WTC11 (cell line): ENCODE results near the gene PLCG1. TPM values are rescaled to one million over a fixed set of nuclear protein-coding genes. Genes with fewer than 3 reads are reported as not detected.
A peak's percentile ranks its signal among the peaks of the same experiment; 100 is the strongest.

Experiments used
- ATAC-seq: fragments of 200-7000 bp; cut with Tn5 transposase; 2 replicates; pipeline ENCODE4 v1.10.0; 2021; ENCODE audit warnings: mild to moderate bottlenecking, moderate library complexity
- CTCF ChIA-PET: fragments of 300-600 bp; sonication (Branson Sonifier 250); formaldehyde crosslinking; loops from one replicate; lab custom pipeline; 2021; ENCODE audit warnings: antibody characterized with exemption; lab: Charles Lee
- POLR2A ChIA-PET: fragments of 350-600 bp; sonication (Branson Sonifier 250); formaldehyde crosslinking; loops from one replicate; lab custom pipeline; 2021; ENCODE audit warnings: antibody characterized with exemption; lab: Charles Lee
- DNase-seq: peaks from one replicate; pipeline ENCODE4 v3.0.0; 2021; ENCODE audit warnings: low spot score
- H3K27ac Mint-ChIP-seq: 2 replicates; pipeline ENCODE4 v1.8.0; 2021; ENCODE audit warnings: mixed read lengths
- H3K27me3 Mint-ChIP-seq: 2 replicates; pipeline ENCODE4 v1.8.0; 2021; ENCODE audit warnings: low read depth, mild to moderate bottlenecking, moderate library complexity, mixed read lengths
- H3K36me3 Mint-ChIP-seq: 2 replicates; pipeline ENCODE4 v1.8.0; 2021; ENCODE audit warnings: mixed read lengths
- H3K4me1 Mint-ChIP-seq: 2 replicates; pipeline ENCODE4 v1.8.0; 2022; ENCODE audit warnings: mixed read lengths
- H3K4me3 Mint-ChIP-seq: 2 replicates; pipeline ENCODE4 v1.8.0; 2021; ENCODE audit warnings: mild to moderate bottlenecking, moderate library complexity, mixed read lengths
- H3K9me3 Mint-ChIP-seq: 2 replicates; pipeline ENCODE4 v1.8.0; 2021; ENCODE audit warnings: mixed read lengths
- CTCF ChIP-seq: fragments of 200-600 bp; IDR thresholded peaks from 2 replicates; pipeline ENCODE4 v1.8.0; 2022; ENCODE audit warnings: antibody characterized with exemption
- ELF4 ChIP-seq: sonication (generic); formaldehyde crosslinking; IDR thresholded peaks from 2 replicates; pipeline ENCODE4 v1.8.1; 2022; ENCODE audit warnings: low read depth, mild to moderate bottlenecking, moderate library complexity, missing genetic modification reagents
- EMX1 ChIP-seq: fragments of 250-450 bp; sonication (Bioruptor Pico); IDR thresholded peaks from 2 replicates; pipeline ENCODE4 v1.8.0; 2021; ENCODE audit warnings: mild to moderate bottlenecking
- ETV6 ChIP-seq: sonication (generic); formaldehyde crosslinking; IDR thresholded peaks from 2 replicates; pipeline ENCODE4 v1.8.1; 2022; ENCODE audit warnings: mild to moderate bottlenecking, missing genetic modification reagents
- GABPB1 ChIP-seq: sonication (generic); formaldehyde crosslinking; IDR thresholded peaks from 2 replicates; pipeline ENCODE4 v1.8.1; 2023; ENCODE audit warnings: mild to moderate bottlenecking, missing genetic modification reagents
- HMGA2 ChIP-seq: fragments of 250-450 bp; sonication (Bioruptor Pico); IDR thresholded peaks from 2 replicates; pipeline ENCODE4 v1.4.0; 2021; ENCODE audit warnings: mild to moderate bottlenecking, moderate library complexity
- KAT7 ChIP-seq: sonication (generic); formaldehyde crosslinking; IDR thresholded peaks from 2 replicates; pipeline ENCODE4 v1.8.1; 2023; ENCODE audit warnings: missing genetic modification reagents, mild to moderate bottlenecking, borderline replicate concordance
- MAX ChIP-seq: sonication (generic); formaldehyde crosslinking; IDR thresholded peaks from 2 replicates; pipeline ENCODE4 v1.8.0; 2022; ENCODE audit warnings: mild to moderate bottlenecking, missing genetic modification reagents
- NFE2L1 ChIP-seq: sonication (generic); formaldehyde crosslinking; IDR thresholded peaks from 2 replicates; pipeline ENCODE4 v1.8.1; 2023; ENCODE audit warnings: missing genetic modification reagents
- NFYB ChIP-seq: sonication (generic); formaldehyde crosslinking; conservative IDR thresholded peaks from 2 replicates; pipeline ENCODE4 v1.8.0; 2022; ENCODE audit warnings: low read depth, missing genetic modification reagents
- PRRX2 ChIP-seq: fragments of 250-450 bp; sonication (Bioruptor Pico); IDR thresholded peaks from 2 replicates; pipeline ENCODE4 v1.8.0; 2021; ENCODE audit warnings: mild to moderate bottlenecking
- SOX15 ChIP-seq: fragments of 250-450 bp; sonication (Bioruptor Pico); IDR thresholded peaks from 2 replicates; pipeline ENCODE4 v1.9.0; 2021; ENCODE audit warnings: mild to moderate bottlenecking
- STAT6 ChIP-seq: sonication (generic); formaldehyde crosslinking; conservative IDR thresholded peaks from 2 replicates; pipeline ENCODE4 v1.8.1; 2023; ENCODE audit warnings: mild to moderate bottlenecking, low read depth, missing genetic modification reagents, moderate library complexity
- ZBTB43 ChIP-seq: sonication (generic); formaldehyde crosslinking; IDR thresholded peaks from 2 replicates; pipeline ENCODE4 v1.8.1; 2023; ENCODE audit warnings: mild to moderate bottlenecking, missing genetic modification reagents
- ZNF138 ChIP-seq: sonication (generic); formaldehyde crosslinking; conservative IDR thresholded peaks from 2 replicates; pipeline ENCODE4 v1.8.1; 2022; ENCODE audit warnings: mild to moderate bottlenecking, moderate library complexity, missing genetic modification reagents
- ZNF317 ChIP-seq: sonication (generic); formaldehyde crosslinking; IDR thresholded peaks from 2 replicates; pipeline ENCODE4 v1.8.1; 2023; ENCODE audit warnings: low read depth, mild to moderate bottlenecking, moderate library complexity, missing genetic modification reagents, borderline replicate concordance
- ZNF425 ChIP-seq: fragments of 250-450 bp; sonication (Bioruptor Pico); conservative IDR thresholded peaks from 2 replicates; pipeline ENCODE4 v1.9.0; 2021; ENCODE audit warnings: mild to moderate bottlenecking
- total RNA-seq: library from RNA; stranded (reverse); gene quantifications from 3 replicates; pipeline ENCODE4 v1.2.3, GENCODE V29; 2021

PLCG1 gene
- total RNA-seq, 1 experiment from 2014 or later: 201 TPM

- peak overlapping the region; percentile 20 for H3K27ac Mint-ChIP-seq
- DNase-seq (peak; percentile 73), ATAC-seq (peak; percentile 52)
- peak overlapping the region; percentile 78 for H3K4me3 Mint-ChIP-seq
- peaks cover 5% of the 10 kb centered on the region for H3K36me3 Mint-ChIP-seq
- ChIA-PET POLR2A (interaction anchor here (1.7 kb wide), 1 partner anchor 37 kb away, joined by 3 read pairs; no protein-coding TSS in a partner anchor), CTCF (interaction anchor here (0.6 to 3.5 kb wide), 52 partner anchors 9 to 397 kb away, joined by 3 to 93 read pairs (median 5); partner anchors contain the start of genes LPIN3, TOP1 and ZHX3)
- H3K4me1 Mint-ChIP-seq: peaks cover 34% of the 10 kb centered on the region
- peaks cover 13% of the 10 kb centered on the region for H3K27me3 Mint-ChIP-seq
- no peaks in the 10 kb centered on the region; the same call in 1 of the 2 replicates for H3K9me3 Mint-ChIP-seq
- TF ChIP-seq ZNF425 (CRISPR knock-in tag) (no peak), PRRX2 (CRISPR knock-in tag) (no peak), ZNF138 (no peak), NFYB (CRISPR knock-in tag) (no peak), CTCF (peak; percentile 71), HMGA2 (CRISPR knock-in tag) (no peak), SOX15 (CRISPR knock-in tag) (no peak), MAX (no peak), GABPB1 (peak; percentile 36; the same call in 1 of the 2 replicates), KAT7 (CRISPR knock-in tag) (no peak), ETV6 (no peak), ZNF317 (CRISPR knock-in tag) (no peak), EMX1 (no peak), STAT6 (CRISPR knock-in tag) (no peak)
Observed at GRCh38 chr20:41135187-41135887, 2.0 kb upstream of the PLCG1 start.

GRCh38 chr20:41135888-41136679 lies 1.3 kb upstream of the PLCG1 start:
- peaks cover 13% of the 10 kb centered on the region for H3K27me3 Mint-ChIP-seq
- no peaks in the 10 kb centered on the region for H3K9me3 Mint-ChIP-seq
- CTCF ChIA-PET: interaction anchor here (0.6 to 3.5 kb wide), 45 partner anchors 10 to 259 kb away, joined by 3 to 93 read pairs (median 6); partner anchors contain the start of genes LPIN3, TOP1 and ZHX3
- H3K27ac Mint-ChIP-seq: peak overlapping the region; percentile 50
- peaks cover 3% of the 10 kb centered on the region; the same call in 1 of the 2 replicates for H3K36me3 Mint-ChIP-seq
- ATAC-seq (peak; percentile 0; the same call in 1 of the 2 replicates), DNase-seq (no peak)
- peaks cover 41% of the 10 kb centered on the region for H3K4me1 Mint-ChIP-seq
- H3K4me3 Mint-ChIP-seq: peak overlapping the region; percentile 78
- TF ChIP-seq NFE2L1 (0 out of 2 replicates have a peak, but pooled peaks have one; percentile 57), ELF4 (CRISPR knock-in tag) (no peak), ZBTB43 (CRISPR knock-in tag) (peak; percentile 44; the same call in 1 of the 2 replicates)
- TF ChIP-seq, all 79 proteins: peak for 2
- POLR2A ChIA-PET: interaction anchor here (0.6 to 1.7 kb wide), 3 partner anchors 9 to 191 kb away, joined by 3 read pairs; no protein-coding TSS in a partner anchor
